Testis (tissue), 2 donors: ENCODE results near the gene REV1.

Experiments used
- CTCF ChIP-seq, 3 experiments: fragments of 450-650 bp in 2 of 3; fragments of 200-600 bp in 1 of 3; sonication (generic) in 1 of 3; IDR thresholded peaks; one replicate each; pipeline ENCODE4 v1.5.1; 2016 to 2019; ENCODE audit warnings: antibody characterized with exemption in 3 of 3, mild to moderate bottlenecking in 2 of 3, moderate library complexity in 1 of 3
- POLR2A ChIP-seq: fragments of 450-650 bp; IDR thresholded peaks from one replicate; pipeline ENCODE4 v1.6.1; 2017; ENCODE audit warnings: antibody characterized with exemption, mild to moderate bottlenecking, moderate library complexity

- TF ChIP-seq POLR2A (no peak), CTCF (IDR thresholded peaks at IDR 0.05) (no peak)
Observed at GRCh38 chr2:99490623-99491461, 1.0 kb upstream of the REV1 start.
